Bronchial epithelial cell (primary cell): ENCODE data around the gene ARAP3. TPM values are rescaled to one million over a fixed set of nuclear protein-coding genes. Genes with fewer than 3 reads are reported as not detected.

ENCODE experiments used
- DNase-seq: peaks from one replicate; pipeline ENCODE4 v3.0.0-alpha.2; 2010; ENCODE audit warnings: low read depth
- FAIRE-seq: peaks from 2 replicates; lab custom pipeline; 2011; peaks lifted over from hg19 to GRCh38; lab: Jason Lieb, UNC
- H3K27me3 ChIP-seq: 2 replicates; pipeline ENCODE4 v1.5.1; 2011; ENCODE audit warnings: low read length; ENCODE audit not compliant: control insufficient read depth, insufficient read depth
- H3K36me3 ChIP-seq: 2 replicates; pipeline ENCODE4 v1.5.1; 2011; ENCODE audit warnings: low read length; ENCODE audit not compliant: control insufficient read depth, insufficient read depth
- H3K4me3 ChIP-seq: 2 replicates; pipeline ENCODE4 v1.5.1; 2011; ENCODE audit warnings: mild to moderate bottlenecking, low read depth, low read length, control low read depth
- CTCF ChIP-seq: IDR thresholded peaks from 2 replicates; pipeline ENCODE4 v1.5.1; 2011; ENCODE audit warnings: mild to moderate bottlenecking, moderate library complexity, low read length, control low read depth, inconsistent platforms; ENCODE audit not compliant: insufficient read depth, severe bottlenecking
- total RNA-seq: library from RNA; depleted of rRNA; stranded (reverse); fragments of >200 nt; gene quantifications from 2 replicates; pipeline ENCODE4 v1.2.1, GENCODE V29; 2014

The ARAP3 gene
- total RNA-seq, 1 donor from 2014 or later = 3.7 TPM

GRCh38 chr5:141695627-141696215 is 13.7 kb upstream of the ARAP3 start:
- Histone ChIP-seq H3K36me3 (no peaks in the 10 kb centered on the region), H3K27me3 (peaks cover 6% of the 10 kb centered on the region), H3K4me3 (no peak overlapping the region)
- FAIRE-seq (no peak), DNase-seq (peak; percentile 49)
- TF ChIP-seq CTCF = no peak

GRCh38 chr5:141694479-141694878 is 12.4 kb upstream of the ARAP3 start:
- Histone ChIP-seq H3K27me3 (peaks cover 2% of the 10 kb centered on the region), H3K4me3 (no peak overlapping the region), H3K36me3 (no peaks in the 10 kb centered on the region)
- DNase-seq = no peak
- TF ChIP-seq CTCF = no peak
- no peak for FAIRE-seq

GRCh38 chr5:141692919-141693725 is 11.1 kb upstream of the ARAP3 start:
- Histone ChIP-seq H3K4me3 (no peak overlapping the region), H3K27me3 (peaks cover 2% of the 10 kb centered on the region), H3K36me3 (no peaks in the 10 kb centered on the region)
- peak; percentile 58 for DNase-seq
- peak; percentile 13 for FAIRE-seq
- no peak for TF ChIP-seq CTCF

- no peak for TF ChIP-seq CTCF
- no peak for FAIRE-seq
- no peak for DNase-seq
- peaks cover 2% of the 10 kb centered on the region for H3K27me3 ChIP-seq
- peak overlapping the region; percentile 21 for H3K4me3 ChIP-seq
- H3K36me3 ChIP-seq = no peaks in the 10 kb centered on the region
Measured at GRCh38 chr5:141692533-141692888, 10.5 kb upstream of the ARAP3 start.

- peak overlapping the region; percentile 21 for H3K4me3 ChIP-seq
- FAIRE-seq (no peak), DNase-seq (peak; percentile 58)
- no peaks in the 10 kb centered on the region for H3K36me3 ChIP-seq
- TF ChIP-seq CTCF = peak; percentile 99
- H3K27me3 ChIP-seq = peaks cover 2% of the 10 kb centered on the region
Measured at GRCh38 chr5:141691867-141692532, 10.0 kb upstream of the ARAP3 start.
